Psoas muscle (tissue), 8 donors: ENCODE results near the gene COA3. TPM values are rescaled to one million over a fixed set of nuclear protein-coding genes. Genes with fewer than 3 reads are reported as not detected.

Source experiments
- ATAC-seq, 4 donors: fragments of 200-7000 bp; cut with Tn5 transposase; one replicate each; pipeline ENCODE4 v1.9.1; 2020; ENCODE audit warnings: moderate library complexity in 3 of 4, mild to moderate bottlenecking in 2 of 4
- DNase-seq, 2 donors: peaks; one replicate each; pipeline ENCODE4 v3.0.0-alpha.2; 2020
- H3K27ac ChIP-seq: fragments of 200-600 bp; one replicate; pipeline ENCODE4 v1.8.0; 2022
- H3K27me3 ChIP-seq, 3 donors: fragments of 200-600 bp in 1 of 3; one replicate each; pipeline versions ENCODE4 v1.6.1 to v1.8.0; 2013 to 2022; ENCODE audit warnings: low read length in 2 of 3, mild to moderate bottlenecking in 2 of 3, moderate library complexity in 1 of 3; ENCODE audit not compliant: insufficient read depth in 3 of 3
- H3K36me3 ChIP-seq, 2 donors: fragments of 200-600 bp in 1 of 2; one replicate each; pipeline versions ENCODE4 v1.6.1 to v1.8.0; 2013 to 2022; ENCODE audit warnings: low read depth in 1 of 2, mild to moderate bottlenecking in 1 of 2, moderate library complexity in 1 of 2; ENCODE audit not compliant: insufficient read depth in 1 of 2
- H3K4me1 ChIP-seq: fragments of 200-600 bp; one replicate; pipeline ENCODE4 v1.8.0; 2022
- H3K4me3 ChIP-seq: fragments of 200-600 bp; one replicate; pipeline ENCODE4 v1.8.0; 2022; ENCODE audit warnings: mild to moderate bottlenecking
- H3K9me3 ChIP-seq: fragments of 200-600 bp; one replicate; pipeline ENCODE4 v1.8.0; 2022
- WGBS, 3 donors: extraction: QIAGEN DNeasy Blood & Tissue Kit; methylation state at CpG; one replicate each; pipeline versions ENCODE4 v1.1.6 to v1.1.7; 2013; 5-methylcytosine and 5-hydroxymethylcytosine counted together
- intact Hi-C, 2 donors: fragments of 100-400 bp; cut with DNase I; formaldehyde crosslinking; loops; one replicate each; pipeline versions ENCODE4 v1.11.0 to v1.14.2; 2022
- polyA plus RNA-seq, 3 donors: library from polyadenylated mRNA; stranded (reverse); fragments of 200-250 nt; gene quantifications; one replicate each; pipeline ENCODE4 v1.2.3, GENCODE V29; 2013
- total RNA-seq, 4 donors: library from RNA; stranded (reverse); fragmentation: NEBNext Ultra II Directional in 2 of 4; extraction: Animal tissue kit (Norgen Biotek cat#: 25700) in 2 of 4; gene quantifications; one replicate each; pipeline versions ENCODE4 v1.2.1 to v1.2.4, GENCODE V29; 2021 to 2023
- TF ChIP-seq, protein P1 (sequence below): fragments of 200-600 bp; IDR thresholded peaks from one replicate; pipeline ENCODE4 v1.8.0; 2022; ENCODE audit warnings: antibody characterized with exemption
- donor health status: healthy with polysubstance abuse.
- donor health status: DM: no; HTN: no; CAD: no; lungs with moderate emphysema.
- donor health status: Bipolar disorder and iron deficiency.
- donor health status: healthy.
- donor health status: DM: yes; HTN: yes; CAD: no.
- donor health status: DM: no; HTN: no; CAD: no.
- donor health status: DM: no; HTN: no; CAD: no.
- donor health status: DM: yes; HTN: yes; CAD: no.

The COA3 gene
- total and polyA plus RNA-seq, 7 donors = 69.1 to 167 (median 85.2) TPM

DNA sequence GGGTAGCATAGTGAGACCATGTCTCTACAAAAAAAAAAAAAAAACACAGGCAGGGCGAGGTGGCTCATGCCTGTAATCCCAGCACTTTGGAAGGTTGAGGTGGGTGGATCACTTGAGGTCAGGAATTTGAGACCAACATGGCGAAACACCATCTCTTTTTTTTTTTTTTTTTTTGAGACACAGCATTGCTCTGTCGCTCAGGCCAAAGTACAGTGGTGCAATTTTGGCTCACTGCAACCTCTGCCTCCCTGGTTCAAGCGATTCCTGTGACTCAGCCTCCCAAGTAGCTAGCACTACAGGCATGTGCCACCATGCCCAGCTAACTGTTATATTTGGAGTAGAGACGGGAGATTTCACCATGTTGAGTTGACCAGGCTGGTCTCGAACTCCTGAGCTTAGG is 32.4 kb downstream of the COA3 start:
- Histone ChIP-seq H3K9me3 (no peaks in the 10 kb centered on the region), H3K36me3 (no peaks in the 10 kb centered on the region), H3K4me3 (no peak overlapping the region), H3K27me3 (peaks cover 0 to 22% (median 3%) of the 10 kb centered on the region in 3 donors), H3K4me1 (peaks cover 4% of the 10 kb centered on the region), H3K27ac (no peak overlapping the region)
- WGBS, 3 donors = 81 to 87% (median 84%) methylated on average over 6 of the region's 6 CpGs
- TF ChIP-seq, protein P1, sequence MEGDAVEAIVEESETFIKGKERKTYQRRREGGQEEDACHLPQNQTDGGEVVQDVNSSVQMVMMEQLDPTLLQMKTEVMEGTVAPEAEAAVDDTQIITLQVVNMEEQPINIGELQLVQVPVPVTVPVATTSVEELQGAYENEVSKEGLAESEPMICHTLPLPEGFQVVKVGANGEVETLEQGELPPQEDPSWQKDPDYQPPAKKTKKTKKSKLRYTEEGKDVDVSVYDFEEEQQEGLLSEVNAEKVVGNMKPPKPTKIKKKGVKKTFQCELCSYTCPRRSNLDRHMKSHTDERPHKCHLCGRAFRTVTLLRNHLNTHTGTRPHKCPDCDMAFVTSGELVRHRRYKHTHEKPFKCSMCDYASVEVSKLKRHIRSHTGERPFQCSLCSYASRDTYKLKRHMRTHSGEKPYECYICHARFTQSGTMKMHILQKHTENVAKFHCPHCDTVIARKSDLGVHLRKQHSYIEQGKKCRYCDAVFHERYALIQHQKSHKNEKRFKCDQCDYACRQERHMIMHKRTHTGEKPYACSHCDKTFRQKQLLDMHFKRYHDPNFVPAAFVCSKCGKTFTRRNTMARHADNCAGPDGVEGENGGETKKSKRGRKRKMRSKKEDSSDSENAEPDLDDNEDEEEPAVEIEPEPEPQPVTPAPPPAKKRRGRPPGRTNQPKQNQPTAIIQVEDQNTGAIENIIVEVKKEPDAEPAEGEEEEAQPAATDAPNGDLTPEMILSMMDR = no peak
- ATAC-seq (no peak), DNase-seq (no peak)
- intact Hi-C loops = no loop called here

DNA sequence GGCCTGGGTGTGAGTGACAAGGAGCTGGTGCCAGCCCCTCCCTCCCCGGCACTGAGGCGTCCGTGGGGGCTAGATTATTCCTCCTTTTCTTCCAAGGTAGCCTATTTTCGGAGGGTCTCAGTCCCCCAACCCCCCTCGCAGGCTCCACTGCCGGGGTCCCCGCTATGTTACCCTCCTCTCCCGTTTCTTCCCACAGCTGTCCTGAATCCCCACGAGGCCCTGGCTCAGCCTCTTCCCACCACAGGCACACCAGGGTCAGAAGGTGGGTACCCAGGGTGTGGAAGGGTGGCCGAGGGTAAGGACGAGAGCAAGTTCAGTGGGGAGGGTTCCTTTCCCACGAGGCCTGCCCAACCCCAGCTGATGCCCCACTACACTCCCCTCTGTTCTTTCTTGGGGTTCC is 36.9 kb downstream of the COA3 start:
- H3K9me3 ChIP-seq = no peaks in the 10 kb centered on the region
- ATAC-seq (no peak), DNase-seq (no peak)
- H3K27me3 ChIP-seq = peaks cover 0 to 38% (median 14%) of the 10 kb centered on the region in 3 donors
- WGBS, 3 donors = 30 to 36% (median 35%) methylated on average over 10 to 12 of the region's 12 CpGs
- intact Hi-C loops = loop anchor here (5.0 kb wide), 3 partner anchors 39 to 184 kb away; partner anchors contain the start of gene PSMC3IP (in 1 of the 2)
- peak overlapping the region; percentile 63 for H3K27ac ChIP-seq
- peaks cover 4% of the 10 kb centered on the region for H3K4me1 ChIP-seq
- TF ChIP-seq, protein P1 = no peak
- H3K4me3 ChIP-seq = peak overlapping the region; percentile 68
- no peaks in the 10 kb centered on the region for H3K36me3 ChIP-seq

DNA sequence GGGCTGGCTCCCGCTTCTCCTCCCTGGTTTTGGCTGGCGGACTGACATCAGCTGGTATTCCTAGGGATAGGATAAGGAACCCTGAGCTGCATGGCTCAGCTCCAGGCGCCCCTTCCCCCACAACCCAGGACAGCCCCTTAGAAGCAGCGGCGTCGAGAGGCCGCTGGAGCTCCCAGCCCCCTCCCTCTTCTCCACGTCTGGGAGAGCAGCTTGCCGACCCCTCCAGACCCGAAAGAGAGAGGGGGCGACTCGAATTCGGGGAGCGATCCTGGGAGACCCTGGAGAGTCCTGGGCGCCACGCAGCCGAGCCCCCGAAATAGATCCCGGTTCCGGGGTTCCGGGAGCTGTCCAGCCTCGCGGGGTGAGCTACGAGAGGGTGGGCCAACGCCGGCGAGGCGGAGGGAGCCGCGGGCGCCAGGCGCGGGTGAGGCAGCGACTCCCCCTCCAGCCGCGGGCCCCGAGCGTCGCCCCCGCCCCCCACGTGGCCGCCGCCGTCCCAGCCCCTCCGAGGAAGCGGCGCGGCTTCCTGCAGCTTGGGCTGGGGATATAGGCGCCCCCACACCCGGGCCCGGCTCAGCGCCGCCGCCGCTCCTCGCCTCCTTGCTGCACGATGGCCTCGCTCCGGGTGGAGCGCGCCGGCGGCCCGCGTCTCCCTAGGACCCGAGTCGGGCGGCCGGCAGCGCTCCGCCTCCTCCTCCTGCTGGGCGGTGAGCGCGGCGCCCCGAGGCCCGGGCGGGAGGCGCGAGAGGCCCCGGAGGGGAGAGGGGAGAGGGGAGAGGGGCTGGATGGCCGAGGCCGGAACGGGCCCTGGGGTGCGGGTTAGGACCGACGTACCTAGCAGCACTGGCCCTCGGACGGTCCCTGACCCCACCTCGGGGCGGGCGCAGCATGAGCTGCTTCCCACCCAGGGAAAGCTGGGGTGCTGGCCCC is 37.6 kb downstream of the COA3 start, which contains the start of gene RAMP2:
Gene RAMP2, plus strand, starts transcription at position 576 of the 930 bp plus-strand sequence. Its CDS starts 35 bp downstream, at position 611.
- intact Hi-C loops = loop anchor here (5.0 kb wide), 3 partner anchors 39 to 184 kb away; partner anchors contain the start of gene PSMC3IP (in 1 of the 2)
- H3K4me3 ChIP-seq = peak within 1 kb of the TSS; percentile 68
- no peaks in the 10 kb centered on the region for H3K9me3 ChIP-seq
- peaks cover 0 to 38% (median 14%) of the 10 kb centered on the region in 3 donors for H3K27me3 ChIP-seq
- TF ChIP-seq, protein P1 = no peak
- ATAC-seq (peak; percentile 25 to 50 (median 40)), DNase-seq (peak; percentile 52 to 67)
- 3 to 4% (median 4%) methylated on average over 45 to 89 of the region's 92 CpGs for WGBS, 3 donors
- H3K4me1 ChIP-seq = peaks cover 4% of the 10 kb centered on the region
- no peaks in the 10 kb centered on the region for H3K36me3 ChIP-seq
- peak within 1 kb of the TSS; percentile 63 for H3K27ac ChIP-seq

DNA sequence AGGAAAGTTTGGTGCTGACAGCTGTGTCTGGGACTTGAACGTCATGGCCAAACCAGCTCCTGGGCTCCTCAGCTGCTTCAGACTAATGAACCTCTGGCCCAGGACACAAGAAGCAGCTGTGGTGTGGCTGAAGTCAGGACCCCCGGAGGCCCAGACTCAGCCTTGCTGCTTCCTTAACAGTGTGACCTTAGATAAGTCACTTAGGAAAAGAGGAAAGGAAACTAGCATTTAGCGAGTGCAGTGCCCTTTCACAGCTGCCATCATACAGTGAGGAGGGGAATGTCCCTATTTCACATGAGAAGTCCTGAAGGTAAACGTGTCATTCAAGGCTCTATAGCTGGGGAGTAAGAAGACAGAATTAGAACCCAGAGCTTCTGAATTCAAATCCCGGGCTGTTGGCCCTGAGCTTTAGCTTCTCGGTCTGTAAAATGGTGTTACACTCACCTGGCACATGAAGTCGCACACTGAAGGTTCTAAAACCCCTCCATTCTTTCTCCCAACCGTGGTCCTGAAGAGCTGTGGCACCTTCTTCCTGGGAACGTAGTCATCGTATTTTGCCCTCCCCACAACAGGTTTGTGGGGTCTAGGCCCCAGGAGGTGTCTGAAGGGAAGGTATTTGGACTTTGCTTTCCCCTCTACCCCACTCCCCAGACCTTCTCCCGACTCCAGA is 38.4 kb downstream of the COA3 start:
- H3K27ac ChIP-seq = peak overlapping the region; percentile 63
- DNase-seq (no peak), ATAC-seq (no peak)
- H3K9me3 ChIP-seq = no peaks in the 10 kb centered on the region
- peak overlapping the region; percentile 68 for H3K4me3 ChIP-seq
- intact Hi-C loops = loop anchor here (5.0 kb wide), 3 partner anchors 38 to 183 kb away; partner anchors contain the start of gene PSMC3IP (in 1 of the 2)
- TF ChIP-seq, protein P1 = no peak
- H3K4me1 ChIP-seq = peaks cover 4% of the 10 kb centered on the region
- no peaks in the 10 kb centered on the region for H3K36me3 ChIP-seq
- peaks cover 0 to 34% (median 14%) of the 10 kb centered on the region in 3 donors for H3K27me3 ChIP-seq
- 34 to 37% (median 36%) methylated on average over 11 of the region's 11 CpGs for WGBS, 3 donors
